Muscle layer of duodenum (tissue), 2 donors: ENCODE results near the gene LRRC59.
"Not testable (repeated sequence)": the region's sequence is repeated elsewhere in the genome, so short reads cannot be mapped to it uniquely, and the experiment has no call there.

Source experiments
- H3K27ac ChIP-seq: one replicate; pipeline ENCODE4 v1.7.0; 2013; ENCODE audit warnings: mild to moderate bottlenecking, low read length
- H3K27me3 ChIP-seq: one replicate; pipeline ENCODE4 v1.7.0; 2013; ENCODE audit warnings: low read depth, mild to moderate bottlenecking, control low read depth, low read length
- H3K36me3 ChIP-seq, 2 donors: one replicate each; pipeline ENCODE4 v1.7.0; 2013; ENCODE audit warnings: low read length in 2 of 2, control low read depth in 1 of 2, mild to moderate bottlenecking in 1 of 2; ENCODE audit not compliant: insufficient read depth in 2 of 2, control insufficient read depth in 1 of 2
- H3K4me1 ChIP-seq, 2 donors: one replicate each; pipeline ENCODE4 v1.7.0; 2013; ENCODE audit warnings: low read length in 2 of 2, mild to moderate bottlenecking in 2 of 2, control low read depth in 1 of 2, moderate library complexity in 1 of 2; ENCODE audit not compliant: insufficient read depth in 2 of 2, control insufficient read depth in 1 of 2
- H3K4me3 ChIP-seq, 2 donors: one replicate each; pipeline ENCODE4 v1.7.0; 2013; ENCODE audit warnings: low read length in 2 of 2, low read depth in 1 of 2, mild to moderate bottlenecking in 1 of 2
- H3K9me3 ChIP-seq, 2 donors: one replicate each; pipeline ENCODE4 v1.7.0; 2013; ENCODE audit warnings: low read length in 2 of 2, control low read depth in 1 of 2, mild to moderate bottlenecking in 1 of 2; ENCODE audit not compliant: control insufficient read depth in 1 of 2
- donor health status: healthy.

LRRC59 gene

GRCh38 chr17:50337956-50338355 is 59.4 kb downstream of the LRRC59 start:
- H3K9me3 ChIP-seq: peaks cover 0 to 5% of the 10 kb centered on the region in 2 donors
- H3K4me3 ChIP-seq: no peak overlapping the region
- H3K4me1 ChIP-seq: no peaks in the 10 kb centered on the region
- no peak overlapping the region for H3K27ac ChIP-seq
- H3K36me3 ChIP-seq: no peaks in the 10 kb centered on the region
- H3K27me3 ChIP-seq: no peaks in the 10 kb centered on the region

GRCh38 chr17:50333291-50334057 is 63.8 kb downstream of the LRRC59 start:
- H3K27me3 ChIP-seq, H3K4me3 ChIP-seq, H3K4me1 ChIP-seq, H3K36me3 ChIP-seq, H3K9me3 ChIP-seq, H3K27ac ChIP-seq: not testable (repeated sequence)

- H3K9me3 ChIP-seq: no peaks in the 10 kb centered on the region
- H3K4me3 ChIP-seq: no peak overlapping the region
- H3K36me3 ChIP-seq: no peaks in the 10 kb centered on the region
- H3K4me1 ChIP-seq: no peaks in the 10 kb centered on the region
- H3K27ac ChIP-seq: no peak overlapping the region
- no peaks in the 10 kb centered on the region for H3K27me3 ChIP-seq
Observed at GRCh38 chr17:50332196-50332595, 65.1 kb downstream of the LRRC59 start.
